Hematopoietic multipotent progenitor cell treated with erythropoietin and hydrocortisone succinate and interleukin-3 and kit ligand, for 6 days (in vitro differentiated cells): ENCODE data around the gene PLCB1.

Source experiments
- DNase-seq: peaks from one replicate; pipeline ENCODE4 v3.0.0-alpha.2; 2015

PLCB1 gene

DNA sequence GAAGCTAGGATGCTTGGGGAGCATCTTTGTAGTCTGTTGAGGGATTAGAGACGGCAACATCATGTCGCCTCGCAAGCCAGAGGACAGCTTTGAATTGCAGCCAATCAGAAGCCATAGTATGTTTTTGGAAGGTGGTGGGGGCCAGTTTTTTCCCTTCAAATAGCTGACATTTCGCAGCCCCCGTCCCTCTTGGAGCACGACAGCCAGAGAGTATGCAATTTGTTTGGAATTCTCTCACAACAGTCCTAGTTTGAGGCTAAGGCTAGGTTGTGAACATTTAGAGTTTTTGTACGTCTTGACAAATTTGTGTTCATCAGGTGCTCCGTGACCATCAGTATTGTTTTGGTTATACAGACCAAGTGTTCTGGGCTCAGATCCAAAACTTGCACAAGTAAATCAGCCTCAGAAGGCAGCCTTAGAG is 83.3 kb downstream of the PLCB1 start:
- DNase-seq, result no peak

DNA sequence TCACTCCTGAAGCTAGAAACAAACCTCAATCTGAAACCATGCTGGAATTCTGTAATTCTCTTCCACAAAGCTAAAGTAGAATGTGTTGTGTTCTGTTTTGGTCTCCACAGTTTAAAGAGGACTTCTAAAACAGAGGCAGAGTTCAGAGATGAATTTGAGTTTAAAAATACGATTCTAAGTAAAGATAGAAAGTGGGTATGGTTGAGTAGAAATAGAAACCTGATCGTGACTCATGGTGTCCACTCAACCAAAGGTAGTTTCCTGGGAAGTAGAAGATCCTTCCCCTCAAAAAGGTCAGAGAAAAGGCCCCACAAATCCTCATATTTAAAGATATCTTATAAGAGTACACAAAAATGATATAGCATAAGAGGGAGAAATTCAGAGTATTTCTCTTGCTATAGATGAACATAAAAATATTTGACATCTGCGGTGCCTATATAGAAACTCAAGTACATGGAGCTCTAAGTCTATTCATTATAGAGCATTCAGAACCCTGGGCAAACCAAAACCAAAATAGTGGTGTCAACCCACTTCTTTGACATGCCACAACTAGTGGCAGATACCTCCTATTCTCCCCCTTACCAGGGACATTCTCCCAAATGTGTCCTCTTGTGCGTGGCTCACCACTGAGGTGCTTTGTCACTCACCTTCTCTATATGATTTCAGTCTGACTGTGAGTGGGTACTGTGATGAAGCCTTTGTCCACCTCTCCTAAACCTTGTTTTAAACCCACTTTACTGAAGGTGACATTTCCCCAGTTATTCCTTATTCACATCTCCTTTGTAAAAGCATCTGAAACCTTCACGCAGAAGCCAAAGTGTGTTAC is 84.5 kb downstream of the PLCB1 start:
- no peak for DNase-seq

DNA sequence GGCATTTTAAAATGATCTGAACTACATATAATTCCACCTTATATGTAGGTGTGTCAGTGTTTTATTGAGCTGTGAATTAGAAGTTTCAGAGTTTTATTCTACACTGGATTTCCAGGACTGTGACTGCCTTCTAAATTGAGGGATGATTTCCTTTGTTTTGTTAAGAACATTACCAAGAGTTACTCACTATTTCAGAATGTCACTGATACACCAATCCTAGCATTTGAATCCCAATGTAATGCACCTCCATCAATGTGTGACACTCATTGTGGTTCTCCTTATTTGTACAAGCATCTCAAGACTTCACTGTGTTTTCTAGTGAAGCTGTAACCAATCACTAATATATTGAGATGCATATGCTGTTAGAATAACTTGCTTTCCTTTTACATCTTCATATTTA is 86.8 kb downstream of the PLCB1 start:
- no peak for DNase-seq

DNA sequence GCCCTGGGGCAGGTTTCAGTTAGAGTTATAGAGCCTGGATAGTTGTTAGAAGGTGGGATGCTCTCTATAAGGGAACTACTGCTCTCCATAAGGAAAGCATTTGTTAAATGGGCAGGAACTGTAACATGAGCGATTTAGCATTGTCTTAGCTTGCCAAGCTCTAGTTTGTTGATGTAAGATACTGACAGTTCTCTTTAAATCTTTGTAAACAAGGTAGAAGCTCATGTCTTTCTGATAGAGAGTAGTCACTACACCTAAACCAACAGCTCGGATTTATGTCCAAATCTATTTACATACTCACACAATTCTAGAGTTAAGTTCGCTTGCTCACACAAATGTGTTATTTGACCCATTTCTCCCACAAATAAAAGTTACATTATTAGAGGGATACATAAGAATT is 87.3 kb downstream of the PLCB1 start:
- DNase-seq, result no peak

DNA sequence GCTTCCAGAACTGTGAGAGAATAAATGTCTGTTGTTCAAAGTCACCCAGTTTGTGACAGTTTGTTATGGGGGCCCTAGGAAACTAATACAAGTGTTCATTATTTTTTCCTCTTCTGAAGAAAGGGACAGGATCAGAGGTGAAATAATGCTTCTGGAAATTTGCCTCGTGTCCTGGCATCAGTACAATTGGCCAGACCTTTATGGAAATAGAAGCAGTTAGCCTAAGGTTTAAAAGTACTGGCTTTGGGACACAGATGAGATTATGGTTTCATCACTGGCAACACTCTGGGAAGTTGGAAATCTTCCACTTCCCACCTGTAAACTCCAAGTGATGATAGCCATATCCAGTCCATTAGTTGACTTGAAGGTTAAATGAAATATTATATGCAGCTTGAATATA is 88.7 kb downstream of the PLCB1 start:
- DNase-seq, result no peak

DNA sequence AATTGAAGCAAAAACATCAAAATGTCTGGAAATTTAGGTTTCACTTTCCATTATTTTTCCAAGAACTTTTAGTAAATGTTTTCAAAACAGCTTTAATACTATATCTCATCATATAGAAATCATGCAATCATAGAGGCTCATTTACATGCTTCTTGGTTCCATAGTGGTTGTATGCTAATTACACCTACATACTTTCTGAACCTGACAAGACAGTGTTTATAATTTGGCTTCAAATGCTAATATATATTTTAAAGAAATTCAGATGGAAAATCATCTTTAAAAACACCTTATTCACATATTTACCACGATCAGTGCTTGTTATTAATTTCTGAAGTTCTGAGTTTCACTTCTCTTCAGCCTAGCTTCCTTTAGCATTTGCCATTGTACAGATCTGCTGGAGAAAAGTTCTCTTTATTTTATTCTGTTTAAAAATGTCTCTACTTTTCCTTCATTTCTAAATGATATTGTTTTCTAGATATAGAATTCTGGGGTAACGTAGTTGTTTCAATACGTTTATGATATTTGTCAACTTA is 89.9 kb downstream of the PLCB1 start:
- no peak for DNase-seq

DNA sequence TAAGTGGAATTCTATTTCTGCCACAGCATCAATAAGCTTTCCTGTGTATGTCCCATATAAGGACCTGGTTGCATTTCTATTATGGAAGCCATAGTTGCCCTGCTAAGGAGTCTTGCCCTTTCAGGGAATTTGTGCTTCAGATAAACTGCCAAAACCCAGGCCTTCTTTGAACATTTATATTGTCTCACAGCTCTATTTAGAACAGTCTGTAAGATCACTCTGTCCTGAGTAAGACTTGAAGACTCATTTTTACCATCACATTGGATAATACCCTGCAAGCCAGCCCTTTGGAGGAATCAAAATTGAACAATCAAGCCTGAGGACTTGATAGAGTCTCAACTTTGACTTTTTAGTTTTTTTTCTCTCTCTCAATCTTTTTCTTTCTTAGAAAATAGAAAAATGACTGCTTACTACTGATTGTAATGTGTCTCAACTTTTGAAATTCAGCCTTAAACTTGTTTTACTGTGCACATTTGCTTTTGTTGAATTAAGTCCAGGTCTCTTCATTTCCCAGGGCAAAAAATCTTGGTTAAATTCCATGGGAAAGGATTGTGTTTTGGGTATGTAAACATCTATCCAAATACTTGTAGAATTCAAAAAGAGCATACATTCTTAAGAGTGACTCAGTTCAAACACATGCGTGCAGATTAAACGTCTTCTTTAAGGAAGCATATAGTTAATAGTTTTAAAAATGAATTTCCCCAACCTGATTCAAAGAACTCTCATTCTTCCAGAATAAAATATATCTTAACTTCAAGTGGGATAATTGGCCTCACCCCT is 91.2 kb downstream of the PLCB1 start:
- DNase-seq, result no peak

DNA sequence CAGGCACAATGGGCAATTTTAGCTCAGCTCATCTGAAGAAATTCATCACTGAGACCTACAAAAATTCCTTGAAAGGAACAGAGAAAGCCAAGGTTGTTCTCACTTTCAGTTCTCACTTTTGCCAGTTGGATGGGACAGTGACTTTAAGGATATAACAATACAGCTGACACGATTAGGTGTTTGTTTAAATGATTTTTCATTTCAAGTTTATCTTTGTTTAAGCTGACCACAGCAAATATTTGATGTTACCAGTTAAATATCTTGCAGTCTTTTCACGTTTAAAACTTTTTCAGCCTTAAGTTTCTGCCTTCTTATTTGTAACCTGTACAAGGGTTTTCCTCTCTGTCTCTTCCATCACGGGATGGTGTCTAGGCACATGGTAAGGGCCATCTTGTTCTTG is 93.6 kb downstream of the PLCB1 start:
- no peak for DNase-seq

DNA sequence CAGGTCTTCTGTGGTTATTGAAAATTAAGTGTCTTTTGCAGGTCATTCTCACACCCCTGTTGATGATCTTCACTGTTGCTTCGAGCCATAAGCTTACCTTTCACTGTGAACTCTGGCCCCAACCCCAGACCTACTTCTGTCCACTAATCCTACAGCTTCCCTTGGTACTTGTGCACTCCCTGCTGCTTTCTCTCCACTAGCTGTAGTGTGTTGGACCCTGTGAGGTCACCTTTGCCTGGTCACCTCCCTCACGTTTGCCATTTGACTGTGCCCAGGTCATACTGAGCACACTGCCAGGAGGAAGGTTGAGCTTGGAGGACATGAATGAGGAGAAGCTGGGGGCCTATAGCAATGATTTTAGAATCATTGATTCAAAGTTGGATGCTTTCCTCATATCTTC is 94.0 kb downstream of the PLCB1 start:
- no peak for DNase-seq

DNA sequence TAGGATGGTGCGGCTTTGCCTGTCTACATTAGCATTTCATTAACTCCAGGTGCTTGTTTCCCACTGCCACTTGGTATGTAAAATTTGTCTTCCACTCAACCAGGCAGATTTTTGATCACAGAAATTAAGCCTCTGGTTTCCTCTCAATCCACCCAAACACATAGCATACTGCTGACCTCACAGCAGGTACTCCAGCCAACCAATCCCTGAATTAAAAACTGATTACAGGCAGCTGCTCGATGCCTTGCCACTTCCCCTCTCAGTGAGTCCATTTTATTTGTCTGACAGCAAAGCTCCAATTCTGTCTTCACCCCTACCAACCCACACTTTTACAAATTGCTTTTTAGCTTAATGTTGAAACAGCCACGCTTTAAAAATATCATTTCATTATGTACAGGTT is 95.2 kb downstream of the PLCB1 start:
- no peak for DNase-seq

DNA sequence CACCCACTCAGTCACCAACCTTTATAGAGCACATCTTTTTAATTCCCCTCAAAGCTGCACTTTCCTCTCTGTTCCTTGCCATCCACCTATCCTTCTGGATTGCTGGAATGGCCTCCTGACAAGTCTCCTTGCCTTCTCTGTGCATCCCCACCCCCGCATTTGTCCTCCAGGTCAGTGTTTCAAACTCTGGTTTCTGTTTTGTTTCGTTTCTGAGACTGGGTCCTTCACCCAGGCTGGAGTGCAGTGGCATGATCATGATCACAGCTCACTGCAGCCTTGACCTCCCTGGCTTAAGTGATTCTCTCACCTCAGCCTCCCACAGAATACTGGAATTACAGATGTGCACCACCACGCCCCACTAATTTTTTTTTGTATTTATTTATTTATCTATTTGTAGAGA is 96.2 kb downstream of the PLCB1 start:
- no peak for DNase-seq

DNA sequence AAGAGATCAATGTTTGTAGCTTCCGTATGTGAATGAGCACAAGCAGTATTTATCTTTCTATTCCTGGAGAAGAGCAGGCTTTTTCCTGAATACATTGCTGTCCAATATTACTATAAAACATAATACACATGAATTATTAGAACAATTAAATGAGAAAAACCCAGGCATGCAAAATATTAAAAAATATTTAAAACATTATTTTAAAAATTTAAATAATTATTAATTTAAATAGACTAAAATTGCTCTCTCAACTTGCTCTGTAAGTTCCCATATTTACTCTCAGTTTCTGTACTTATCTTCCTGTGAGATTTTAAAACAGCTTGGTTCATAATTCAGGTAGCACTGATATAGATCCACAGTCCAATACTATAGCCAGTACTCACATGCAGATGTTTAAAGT is 97.0 kb downstream of the PLCB1 start:
- no peak for DNase-seq

DNA sequence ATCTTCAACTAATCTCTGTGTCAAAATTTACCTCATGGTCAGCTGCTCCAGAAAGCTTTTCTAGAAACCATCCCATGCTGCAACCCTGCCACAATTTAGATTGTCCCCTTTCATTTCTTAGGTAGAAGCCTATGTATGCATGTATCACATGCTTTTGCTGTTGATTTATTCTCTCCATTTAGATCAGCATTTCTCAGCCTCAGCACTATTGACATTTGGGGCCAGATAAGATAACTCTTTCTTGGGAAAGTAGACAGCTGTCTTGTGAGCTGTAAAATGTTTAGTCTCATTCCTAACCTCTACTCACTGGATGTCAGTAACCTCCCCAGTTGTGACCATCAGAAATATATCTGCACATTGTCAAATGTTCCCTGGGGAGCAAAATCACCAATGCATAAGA is 99.0 kb downstream of the PLCB1 start:
- no peak for DNase-seq

DNA sequence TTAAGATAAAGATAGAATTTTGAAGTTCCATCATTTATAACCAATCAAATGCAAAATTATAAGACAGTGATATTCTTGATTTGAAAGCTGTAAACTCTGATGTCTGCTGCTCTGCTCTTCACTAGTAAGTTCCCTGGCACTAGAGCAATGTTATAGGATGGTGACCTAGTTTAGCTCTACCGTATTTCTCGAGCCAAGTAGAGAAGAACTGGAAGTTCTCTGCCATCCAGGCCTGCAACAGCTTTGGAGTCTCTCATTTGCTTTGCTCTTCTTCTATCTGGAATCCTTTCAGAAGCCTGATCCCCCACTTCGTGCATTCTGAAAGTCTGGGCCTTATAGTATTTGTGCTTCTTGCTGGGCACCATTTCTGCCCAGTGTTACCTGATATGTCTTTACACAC is 100.3 kb downstream of the PLCB1 start:
- DNase-seq, result no peak

DNA sequence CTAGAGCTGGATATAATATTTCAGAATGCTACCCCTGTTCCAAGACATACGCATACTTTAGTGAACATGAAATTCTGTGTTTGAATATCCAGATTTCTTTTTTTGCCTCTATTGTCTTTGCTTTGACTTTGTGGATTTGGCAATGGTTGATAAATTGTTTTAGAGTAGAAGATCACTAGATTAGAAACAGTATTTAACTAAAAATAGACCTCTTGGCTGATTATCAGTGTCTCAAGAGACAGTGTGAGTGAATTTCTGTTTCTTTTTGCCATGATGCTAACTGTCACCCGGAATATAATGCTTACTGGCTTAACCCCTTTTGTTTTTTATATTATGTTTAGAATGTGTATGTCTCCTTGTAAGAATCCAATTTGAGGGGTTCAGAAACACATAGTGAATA is 102.5 kb downstream of the PLCB1 start:
- no peak for DNase-seq

DNA sequence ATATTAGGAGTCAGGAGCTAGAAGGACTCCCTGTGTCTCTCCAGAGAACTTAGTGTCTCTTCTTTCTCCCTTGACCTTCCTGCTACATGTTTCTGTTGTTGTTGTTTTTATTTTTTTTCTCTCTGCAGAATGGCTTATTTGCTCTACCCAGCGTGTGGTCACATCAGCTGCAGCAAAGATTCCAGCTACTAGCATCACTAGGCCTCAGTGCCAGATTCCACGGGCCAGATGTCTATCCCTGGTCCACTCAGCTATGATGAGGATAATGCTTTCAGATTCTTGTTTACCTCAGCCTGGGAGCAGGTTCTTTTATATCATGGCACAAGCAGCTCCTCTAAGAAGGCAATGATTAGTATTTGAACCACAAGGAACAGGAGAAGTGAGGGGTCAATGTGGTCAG is 110.0 kb downstream of the PLCB1 start:
- DNase-seq, result no peak

DNA sequence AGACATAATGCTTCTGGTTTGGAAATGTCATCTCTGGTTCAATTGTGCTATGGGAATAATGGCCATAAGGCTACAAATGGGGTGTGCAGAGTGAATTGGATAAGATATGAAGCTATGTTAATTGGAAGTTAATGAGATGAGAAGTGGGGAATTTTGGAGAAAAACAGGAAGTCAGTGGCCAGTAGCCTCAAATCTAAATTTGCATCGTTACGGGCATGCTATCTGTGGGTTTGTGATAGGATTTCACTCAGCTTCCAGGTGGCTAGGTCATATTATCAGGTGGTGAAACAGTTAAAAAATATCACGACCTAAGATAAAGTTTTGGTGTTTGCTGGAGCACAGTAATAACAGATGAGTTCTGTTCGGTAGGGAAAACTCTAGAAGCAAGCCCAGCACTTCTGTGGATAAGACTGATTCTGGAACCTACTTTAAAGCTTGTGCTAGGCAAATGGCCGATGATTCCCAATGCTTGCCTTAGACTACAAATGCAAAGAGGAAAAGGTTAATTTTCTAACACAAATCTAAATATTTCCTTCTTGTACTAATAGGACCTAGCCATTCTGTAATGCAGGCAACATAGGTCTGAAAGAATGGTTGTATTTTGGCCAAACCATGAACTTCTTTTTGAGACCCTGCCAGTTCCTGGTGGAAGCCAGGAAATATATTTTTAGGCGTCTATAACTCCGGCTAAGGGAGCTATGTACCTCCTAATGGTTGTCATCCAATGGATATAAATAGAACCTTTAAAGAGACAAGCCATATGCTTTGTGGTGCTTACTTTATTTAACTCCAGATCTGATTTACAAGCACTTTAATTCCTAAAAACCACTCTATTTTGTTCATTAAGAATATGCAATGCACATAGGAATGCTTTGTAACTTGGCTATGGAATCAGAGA is 111.0 kb downstream of the PLCB1 start:
- no peak for DNase-seq

DNA sequence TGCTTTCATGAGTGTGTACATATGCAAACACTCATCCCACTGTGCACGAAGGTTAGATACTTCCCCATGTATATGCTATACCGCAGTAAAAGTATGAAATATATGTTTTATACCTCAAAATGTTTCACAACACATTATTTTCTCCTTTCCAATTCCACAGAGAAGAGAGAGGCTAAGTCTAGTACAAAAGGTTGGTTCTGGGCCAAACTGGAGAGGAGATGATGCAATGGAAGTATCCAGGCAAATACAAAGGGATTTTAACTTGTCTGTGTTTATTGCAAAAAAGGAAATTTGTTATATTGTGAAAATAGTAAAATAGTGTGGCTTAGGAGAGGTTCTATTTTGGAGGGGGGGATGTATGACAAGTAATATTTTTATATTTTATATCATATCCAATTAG is 112.6 kb downstream of the PLCB1 start:
- DNase-seq, result no peak

DNA sequence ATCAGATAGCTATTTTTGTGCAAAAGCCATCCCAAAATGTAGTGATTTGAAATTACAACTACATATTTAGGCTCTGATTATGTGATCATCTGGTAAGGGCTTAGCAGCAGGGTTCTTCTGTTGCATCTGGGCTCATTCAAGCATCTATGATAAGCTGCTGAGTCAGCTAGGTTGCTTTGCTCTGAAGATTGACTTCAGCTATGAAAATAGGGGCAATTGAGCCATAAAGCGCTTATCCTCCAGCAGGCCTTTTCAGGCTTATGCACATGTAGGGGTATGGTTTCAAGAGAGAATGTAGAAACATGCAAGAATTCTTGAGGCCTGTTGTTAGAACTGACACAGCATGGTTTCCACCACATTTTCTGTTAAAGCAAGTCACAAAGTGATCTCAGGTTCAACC is 114.1 kb downstream of the PLCB1 start:
- no peak for DNase-seq

DNA sequence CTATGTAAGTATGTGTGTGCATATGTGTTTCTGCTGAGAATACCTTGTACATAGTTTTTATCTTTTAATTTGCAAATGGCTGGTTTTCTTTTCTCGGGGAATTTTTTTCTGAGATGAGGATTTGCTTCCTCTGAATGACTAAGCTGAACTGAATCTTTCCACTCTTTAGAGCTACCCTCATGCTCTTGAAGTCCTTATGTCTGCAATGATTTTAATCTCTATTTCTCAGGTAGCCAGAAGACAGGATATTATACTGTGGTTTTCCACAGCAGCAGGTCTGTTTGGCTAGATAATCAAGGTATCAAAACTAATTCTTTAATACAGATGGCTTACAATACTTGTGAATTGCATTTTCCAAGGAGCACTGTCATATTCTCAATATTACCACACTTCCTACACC is 114.7 kb downstream of the PLCB1 start:
- DNase-seq, result no peak

DNA sequence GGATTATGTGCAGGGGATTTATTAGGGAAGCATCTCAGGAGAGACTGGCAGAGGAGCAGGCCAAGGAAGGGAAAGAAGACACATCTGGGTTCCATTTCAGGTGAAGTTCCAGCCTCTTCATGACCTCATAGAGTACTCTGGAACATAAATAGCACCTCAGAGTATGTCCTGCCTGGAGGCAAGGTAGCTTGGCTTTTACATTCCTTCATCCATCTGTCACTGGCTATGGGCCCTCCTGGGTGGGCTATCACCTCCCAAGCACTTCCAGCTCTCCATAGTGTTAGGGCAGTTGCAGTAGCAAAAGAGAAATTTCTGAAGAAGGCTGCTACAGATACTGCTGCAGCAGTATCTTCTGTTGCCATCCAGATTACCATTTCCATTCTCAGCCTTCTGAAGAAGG is 116.0 kb downstream of the PLCB1 start:
- DNase-seq, result no peak

DNA sequence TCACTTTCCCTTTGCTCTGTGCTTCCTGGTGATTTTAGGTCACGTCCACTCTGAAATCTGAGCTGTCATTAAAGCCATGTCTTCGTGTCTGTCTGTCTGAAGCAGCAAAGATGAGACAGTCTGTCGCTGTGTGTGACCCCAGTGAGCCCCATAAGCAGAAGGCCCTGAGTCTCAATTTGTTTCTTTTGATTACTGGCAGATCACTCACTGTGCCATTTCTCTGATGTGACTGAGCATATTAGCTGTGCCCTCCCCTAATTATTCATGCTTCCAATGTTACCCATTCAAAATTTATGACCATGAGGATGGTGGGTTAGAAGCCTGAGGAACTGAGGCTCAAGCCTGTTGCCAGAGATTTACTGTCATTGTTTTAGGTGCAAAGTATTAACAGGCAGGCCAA is 117.6 kb downstream of the PLCB1 start:
- no peak for DNase-seq

DNA sequence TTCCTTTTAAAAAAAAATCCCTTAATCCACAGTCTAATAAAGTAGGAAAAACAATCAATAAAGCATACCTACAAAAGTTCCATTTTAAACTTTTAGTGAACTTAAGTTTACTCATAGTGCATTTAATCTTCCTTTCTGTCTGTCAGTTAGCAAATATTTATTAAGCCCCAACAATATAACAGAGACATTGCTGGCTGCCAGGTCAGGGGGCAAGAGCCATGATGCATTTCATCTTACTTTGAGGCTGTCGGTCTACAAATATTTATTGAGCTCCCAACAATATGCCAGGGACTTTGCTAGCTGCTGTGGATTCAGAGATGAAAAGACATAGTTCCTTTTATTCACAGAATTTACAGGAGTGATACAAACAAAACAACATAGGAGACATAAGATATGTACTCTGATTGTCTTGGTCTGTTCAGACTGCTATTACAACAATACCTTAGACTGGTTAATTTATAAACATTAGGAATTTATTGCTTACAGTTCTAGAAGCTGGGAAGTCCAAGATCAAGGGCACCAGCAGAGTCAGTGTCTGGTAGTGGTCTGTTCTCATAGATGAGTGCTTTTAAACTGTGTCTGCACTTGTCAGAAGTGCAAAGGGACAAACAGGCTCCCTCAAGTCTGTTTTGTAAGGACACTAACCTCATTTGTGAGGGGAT is 118.6 kb downstream of the PLCB1 start:
- no peak for DNase-seq
